GM19099 (cell line): ENCODE measurements around the gene MFSD2B.

ENCODE experiments used
- POLR2A ChIP-seq: IDR thresholded peaks from 3 replicates; pipeline ENCODE4 v1.6.1; 2011; ENCODE audit warnings: low read depth; ENCODE audit not compliant: insufficient read length; ENCODE audit errors: extremely low read depth

Gene MFSD2B

GRCh38 chr2:24015562-24016375 is 5.9 kb downstream of the MFSD2B start:
- no peak for TF ChIP-seq POLR2A

GRCh38 chr2:24016376-24016761 is 6.5 kb downstream of the MFSD2B start:
- no peak for TF ChIP-seq POLR2A

- no peak for TF ChIP-seq POLR2A
Measured at GRCh38 chr2:24016853-24017703, 7.2 kb downstream of the MFSD2B start.

GRCh38 chr2:24017711-24018110 is 7.8 kb downstream of the MFSD2B start:
- TF ChIP-seq POLR2A = no peak

- no peak for TF ChIP-seq POLR2A
Measured at GRCh38 chr2:24018241-24018640, 8.4 kb downstream of the MFSD2B start.

GRCh38 chr2:24019729-24020128 is 9.8 kb downstream of the MFSD2B start:
- TF ChIP-seq POLR2A = no peak

GRCh38 chr2:24020244-24020643 is 10.4 kb downstream of the MFSD2B start:
- no peak for TF ChIP-seq POLR2A

- no peak for TF ChIP-seq POLR2A
Measured at GRCh38 chr2:24021122-24021998, 11.5 kb downstream of the MFSD2B start.

- no peak for TF ChIP-seq POLR2A
Measured at GRCh38 chr2:24022324-24022974, 12.6 kb downstream of the MFSD2B start.

GRCh38 chr2:24022975-24023575 is 13.2 kb downstream of the MFSD2B start:
- TF ChIP-seq POLR2A = no peak

GRCh38 chr2:24024018-24024417 is 14.1 kb downstream of the MFSD2B start:
- no peak for TF ChIP-seq POLR2A

GRCh38 chr2:24024996-24025663 is 15.2 kb downstream of the MFSD2B start:
- TF ChIP-seq POLR2A = no peak

GRCh38 chr2:24026233-24026632 is 16.3 kb downstream of the MFSD2B start:
- TF ChIP-seq POLR2A = no peak
